ENCODE measurements around the gene OR2T1.

The OR2T1 gene

DNA sequence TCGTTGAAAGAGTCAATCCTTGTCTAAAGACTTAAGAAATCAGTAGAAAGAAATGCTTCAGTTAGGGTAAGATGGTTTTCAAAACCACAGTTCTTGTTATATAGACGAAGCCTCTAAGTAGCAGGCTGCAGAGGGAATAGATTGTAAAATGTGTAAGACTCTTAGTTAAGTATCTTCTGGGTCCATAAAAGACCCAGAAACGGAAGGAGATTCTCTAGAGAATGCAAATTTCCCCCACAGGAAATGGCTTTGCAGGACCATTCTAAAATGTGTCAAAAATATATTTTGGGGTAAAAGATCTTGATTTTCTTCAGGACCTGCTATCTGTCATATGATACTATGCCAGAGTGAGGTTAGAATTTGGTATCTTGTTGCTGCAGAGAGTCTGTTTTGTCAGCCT lies 13.4 kb downstream of the OR2T1 start:
- Histone ChIP-seq H3K4me1 (ENCODE audit: control insufficient read depth, insufficient read depth, low read length) (no peaks in the 10 kb centered on the region), H3K9me3 (ENCODE audit: control insufficient read depth, insufficient read depth, low read depth, low read length) (no peaks in the 10 kb centered on the region), H3K4me3 (ENCODE audit: low read depth, low read length) (no peak overlapping the region), H3K27ac (ENCODE audit: extremely low read depth, low read depth, low read length) (no peak overlapping the region), H3K36me3 (ENCODE audit: control insufficient read depth in 2 of 2, insufficient read depth in 1 of 2, low read length in 2 of 2) (no peaks in the 10 kb centered on the region)
- POLR2A ChIA-PET, result no interaction called here
- TF ChIP-seq, protein P1, sequence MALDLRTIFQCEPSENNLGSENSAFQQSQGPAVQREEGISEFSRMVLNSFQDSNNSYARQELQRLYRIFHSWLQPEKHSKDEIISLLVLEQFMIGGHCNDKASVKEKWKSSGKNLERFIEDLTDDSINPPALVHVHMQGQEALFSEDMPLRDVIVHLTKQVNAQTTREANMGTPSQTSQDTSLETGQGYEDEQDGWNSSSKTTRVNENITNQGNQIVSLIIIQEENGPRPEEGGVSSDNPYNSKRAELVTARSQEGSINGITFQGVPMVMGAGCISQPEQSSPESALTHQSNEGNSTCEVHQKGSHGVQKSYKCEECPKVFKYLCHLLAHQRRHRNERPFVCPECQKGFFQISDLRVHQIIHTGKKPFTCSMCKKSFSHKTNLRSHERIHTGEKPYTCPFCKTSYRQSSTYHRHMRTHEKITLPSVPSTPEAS (tag by site-specific recombination; IDR thresholded peaks at IDR 0.05), result no peak
- no peak for TF ChIP-seq ZNF335 (tag by site-specific recombination; conservative IDR thresholded peaks at IDR 0.05)
- TF ChIP-seq, protein P2, sequence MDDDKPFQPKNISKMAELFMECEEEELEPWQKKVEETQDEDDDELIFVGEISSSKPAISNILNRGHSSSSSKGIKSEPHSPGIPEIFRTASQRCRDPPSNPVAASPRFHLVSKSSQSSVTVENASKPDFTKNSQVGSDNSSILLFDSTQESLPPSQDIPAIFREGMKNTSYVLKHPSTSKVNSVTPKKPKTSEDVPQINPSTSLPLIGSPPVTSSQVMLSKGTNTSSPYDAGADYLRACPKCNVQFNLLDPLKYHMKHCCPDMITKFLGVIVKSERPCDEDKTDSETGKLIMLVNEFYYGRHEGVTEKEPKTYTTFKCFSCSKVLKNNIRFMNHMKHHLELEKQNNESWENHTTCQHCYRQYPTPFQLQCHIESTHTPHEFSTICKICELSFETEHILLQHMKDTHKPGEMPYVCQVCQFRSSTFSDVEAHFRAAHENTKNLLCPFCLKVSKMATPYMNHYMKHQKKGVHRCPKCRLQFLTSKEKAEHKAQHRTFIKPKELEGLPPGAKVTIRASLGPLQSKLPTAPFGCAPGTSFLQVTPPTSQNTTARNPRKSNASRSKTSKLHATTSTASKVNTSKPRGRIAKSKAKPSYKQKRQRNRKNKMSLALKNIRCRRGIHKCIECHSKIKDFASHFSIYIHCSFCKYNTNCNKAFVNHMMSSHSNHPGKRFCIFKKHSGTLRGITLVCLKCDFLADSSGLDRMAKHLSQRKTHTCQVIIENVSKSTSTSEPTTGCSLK (tag by site-specific recombination; IDR thresholded peaks at IDR 0.05), result no peak
- TF ChIP-seq GLIS2 (tag by site-specific recombination; IDR thresholded peaks at IDR 0.05), result no peak
- no peak for TF ChIP-seq ZNF24 (tag by site-specific recombination; IDR thresholded peaks at IDR 0.05)
- TF ChIP-seq ZBTB1 (tag by site-specific recombination; IDR thresholded peaks at IDR 0.05), result no peak
- no peak for TF ChIP-seq ZNF341 (tag by site-specific recombination; IDR thresholded peaks at IDR 0.05; ENCODE audit: low read depth)
- TF ChIP-seq ZNF555 (tag by site-specific recombination; conservative IDR thresholded peaks at IDR 0.05), result no peak
- no peak for TF ChIP-seq YY1 (tag by site-specific recombination; IDR thresholded peaks at IDR 0.05)
- CTCF ChIA-PET, result no interaction called here

DNA sequence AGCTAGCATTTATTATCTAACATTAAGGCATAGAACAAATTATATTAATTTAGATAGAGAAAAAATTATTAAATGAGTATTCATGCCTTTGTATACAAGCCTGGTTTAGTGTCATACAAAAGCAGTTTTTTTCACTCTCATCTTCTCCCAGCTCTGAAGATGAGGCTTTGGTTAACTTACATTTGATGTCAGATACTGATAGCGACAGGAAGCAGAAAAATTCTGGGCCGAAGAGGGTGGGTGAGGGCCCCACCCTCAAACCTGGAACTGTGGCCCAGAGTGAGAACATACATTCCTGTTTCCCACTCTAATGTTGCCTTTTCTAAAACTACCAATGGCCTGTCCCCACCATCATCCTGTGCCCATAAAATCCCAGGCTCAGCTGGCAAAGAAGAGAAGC lies 15.0 kb downstream of the OR2T1 start:
- TF ChIP-seq SCRT1 (tag by site-specific recombination; IDR thresholded peaks at IDR 0.05; ENCODE audit: borderline replicate concordance) (no peak), KLF9 (tag by site-specific recombination; IDR thresholded peaks at IDR 0.05; ENCODE audit: low read depth) (no peak), ZNF585B (tag by site-specific recombination; IDR thresholded peaks at IDR 0.05) (no peak), ZNF555 (tag by site-specific recombination; conservative IDR thresholded peaks at IDR 0.05) (no peak)
- TF ChIP-seq, protein P3, sequence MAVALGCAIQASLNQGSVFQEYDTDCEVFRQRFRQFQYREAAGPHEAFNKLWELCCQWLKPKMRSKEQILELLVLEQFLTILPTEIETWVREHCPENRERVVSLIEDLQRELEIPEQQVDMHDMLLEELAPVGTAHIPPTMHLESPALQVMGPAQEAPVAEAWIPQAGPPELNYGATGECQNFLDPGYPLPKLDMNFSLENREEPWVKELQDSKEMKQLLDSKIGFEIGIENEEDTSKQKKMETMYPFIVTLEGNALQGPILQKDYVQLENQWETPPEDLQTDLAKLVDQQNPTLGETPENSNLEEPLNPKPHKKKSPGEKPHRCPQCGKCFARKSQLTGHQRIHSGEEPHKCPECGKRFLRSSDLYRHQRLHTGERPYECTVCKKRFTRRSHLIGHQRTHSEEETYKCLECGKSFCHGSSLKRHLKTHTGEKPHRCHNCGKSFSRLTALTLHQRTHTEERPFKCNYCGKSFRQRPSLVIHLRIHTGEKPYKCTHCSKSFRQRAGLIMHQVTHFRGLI (tag by site-specific recombination; IDR thresholded peaks at IDR 0.05), result no peak
- TF ChIP-seq, protein P4, sequence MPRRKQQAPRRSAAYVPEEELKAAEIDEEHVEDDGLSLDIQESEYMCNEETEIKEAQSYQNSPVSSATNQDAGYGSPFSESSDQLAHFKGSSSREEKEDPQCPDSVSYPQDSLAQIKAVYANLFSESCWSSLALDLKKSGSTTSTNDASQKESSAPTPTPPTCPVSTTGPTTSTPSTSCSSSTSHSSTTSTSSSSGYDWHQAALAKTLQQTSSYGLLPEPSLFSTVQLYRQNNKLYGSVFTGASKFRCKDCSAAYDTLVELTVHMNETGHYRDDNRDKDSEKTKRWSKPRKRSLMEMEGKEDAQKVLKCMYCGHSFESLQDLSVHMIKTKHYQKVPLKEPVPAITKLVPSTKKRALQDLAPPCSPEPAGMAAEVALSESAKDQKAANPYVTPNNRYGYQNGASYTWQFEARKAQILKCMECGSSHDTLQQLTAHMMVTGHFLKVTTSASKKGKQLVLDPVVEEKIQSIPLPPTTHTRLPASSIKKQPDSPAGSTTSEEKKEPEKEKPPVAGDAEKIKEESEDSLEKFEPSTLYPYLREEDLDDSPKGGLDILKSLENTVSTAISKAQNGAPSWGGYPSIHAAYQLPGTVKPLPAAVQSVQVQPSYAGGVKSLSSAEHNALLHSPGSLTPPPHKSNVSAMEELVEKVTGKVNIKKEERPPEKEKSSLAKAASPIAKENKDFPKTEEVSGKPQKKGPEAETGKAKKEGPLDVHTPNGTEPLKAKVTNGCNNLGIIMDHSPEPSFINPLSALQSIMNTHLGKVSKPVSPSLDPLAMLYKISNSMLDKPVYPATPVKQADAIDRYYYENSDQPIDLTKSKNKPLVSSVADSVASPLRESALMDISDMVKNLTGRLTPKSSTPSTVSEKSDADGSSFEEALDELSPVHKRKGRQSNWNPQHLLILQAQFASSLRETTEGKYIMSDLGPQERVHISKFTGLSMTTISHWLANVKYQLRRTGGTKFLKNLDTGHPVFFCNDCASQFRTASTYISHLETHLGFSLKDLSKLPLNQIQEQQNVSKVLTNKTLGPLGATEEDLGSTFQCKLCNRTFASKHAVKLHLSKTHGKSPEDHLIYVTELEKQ (tag by site-specific recombination; IDR thresholded peaks at IDR 0.05; ENCODE audit: borderline replicate concordance), result no peak
- TF ChIP-seq, protein P5, sequence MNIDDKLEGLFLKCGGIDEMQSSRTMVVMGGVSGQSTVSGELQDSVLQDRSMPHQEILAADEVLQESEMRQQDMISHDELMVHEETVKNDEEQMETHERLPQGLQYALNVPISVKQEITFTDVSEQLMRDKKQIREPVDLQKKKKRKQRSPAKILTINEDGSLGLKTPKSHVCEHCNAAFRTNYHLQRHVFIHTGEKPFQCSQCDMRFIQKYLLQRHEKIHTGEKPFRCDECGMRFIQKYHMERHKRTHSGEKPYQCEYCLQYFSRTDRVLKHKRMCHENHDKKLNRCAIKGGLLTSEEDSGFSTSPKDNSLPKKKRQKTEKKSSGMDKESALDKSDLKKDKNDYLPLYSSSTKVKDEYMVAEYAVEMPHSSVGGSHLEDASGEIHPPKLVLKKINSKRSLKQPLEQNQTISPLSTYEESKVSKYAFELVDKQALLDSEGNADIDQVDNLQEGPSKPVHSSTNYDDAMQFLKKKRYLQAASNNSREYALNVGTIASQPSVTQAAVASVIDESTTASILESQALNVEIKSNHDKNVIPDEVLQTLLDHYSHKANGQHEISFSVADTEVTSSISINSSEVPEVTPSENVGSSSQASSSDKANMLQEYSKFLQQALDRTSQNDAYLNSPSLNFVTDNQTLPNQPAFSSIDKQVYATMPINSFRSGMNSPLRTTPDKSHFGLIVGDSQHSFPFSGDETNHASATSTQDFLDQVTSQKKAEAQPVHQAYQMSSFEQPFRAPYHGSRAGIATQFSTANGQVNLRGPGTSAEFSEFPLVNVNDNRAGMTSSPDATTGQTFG (tag by site-specific recombination; IDR thresholded peaks at IDR 0.05; ENCODE audit: borderline replicate concordance), result no peak
- ChIA-PET POLR2A (no interaction called here), CTCF (interaction anchor here (0.7 kb wide), 1 partner anchor 14 kb away, joined by 4 read pairs; no protein-coding TSS in a partner anchor)
- no peaks in the 10 kb centered on the region for H3K9me3 ChIP-seq (ENCODE audit: control insufficient read depth, insufficient read depth, low read depth, low read length)
- H3K4me3 ChIP-seq (ENCODE audit: low read depth, low read length), result no peak overlapping the region
- H3K27ac ChIP-seq (ENCODE audit: extremely low read depth, low read depth, low read length), result no peak overlapping the region
- H3K36me3 ChIP-seq (ENCODE audit: control insufficient read depth in 2 of 2, insufficient read depth in 1 of 2, low read length in 2 of 2), result no peaks in the 10 kb centered on the region
- no peaks in the 10 kb centered on the region for H3K4me1 ChIP-seq (ENCODE audit: control insufficient read depth, insufficient read depth, low read length)

Data from HEK293 (cell line).